ENCODE data around the gene TLR8.
"Not testable (repeated sequence)": the region's sequence is repeated elsewhere in the genome, so short reads cannot be mapped to it uniquely, and the experiment has no call there.

GRCh38 chrX:12963210-12963850 is 56.9 kb downstream of the TLR8 start:
- not testable (repeated sequence) for TF ChIP-seq POLR2A (IDR thresholded peaks at IDR 0.05; ENCODE audit: low read depth, low read length); POLR2AphosphoS5 (IDR thresholded peaks at IDR 0.05; ENCODE audit: low read depth, low read length); SPI1 (IDR thresholded peaks at IDR 0.05; ENCODE audit: low read depth, low read length); TAF1 (IDR thresholded peaks at IDR 0.05; ENCODE audit: low read depth, low read length); POU2F2 (IDR thresholded peaks at IDR 0.05; ENCODE audit: low read depth, low read length); PAX5 (IDR thresholded peaks at IDR 0.05; ENCODE audit: insufficient read depth, low read length, severe bottlenecking)
